H1 (cell line): ENCODE data around the gene ITPKB. TPM values are rescaled to one million over a fixed set of nuclear protein-coding genes. Genes with fewer than 3 reads are reported as not detected.

ENCODE experiments used
- CTCF ChIA-PET: fragments of 300-600 bp; sonication (Branson Sonifier 250); formaldehyde crosslinking; loops from one replicate; lab custom pipeline; 2021; ENCODE audit not compliant: partially characterized antibody; lab: Charles Lee
- POLR2A ChIA-PET: fragments of 300-600 bp; sonication (Branson Sonifier 250); formaldehyde crosslinking; loops from one replicate; lab custom pipeline; 2021; ENCODE audit warnings: inconsistent platforms; ENCODE audit not compliant: partially characterized antibody; lab: Charles Lee
- DNase-seq, 2 experiments: peaks; one replicate each; pipeline versions ENCODE4 v3.0.0 to v3.0.0-alpha.2; 2010 to 2022; ENCODE audit warnings: low spot score in 2 of 2, low read depth in 1 of 2, mixed read lengths in 1 of 2
- FAIRE-seq: peaks from 2 replicates; lab custom pipeline; 2011; peaks lifted over from hg19 to GRCh38; lab: Jason Lieb, UNC
- H2AFZ ChIP-seq: 2 replicates; pipeline ENCODE4 v1.8.1; 2012; ENCODE audit warnings: low read length, inconsistent platforms
- H2AK5ac ChIP-seq: 2 replicates; pipeline ENCODE4 v1.6.1; 2013; ENCODE audit warnings: low read depth, low read length
- H2BK120ac ChIP-seq: replicated peaks from 2 replicates; pipeline ENCODE3; 2013; ENCODE audit warnings: low read depth, low read length, inconsistent platforms
- H2BK12ac ChIP-seq: 2 replicates; pipeline ENCODE4 v1.6.1; 2013; ENCODE audit warnings: low read depth, low read length
- H2BK15ac ChIP-seq: 2 replicates; pipeline ENCODE4 v1.6.1; 2013; ENCODE audit warnings: low read length
- H2BK20ac ChIP-seq: 2 replicates; pipeline ENCODE4 v1.6.1; 2013; ENCODE audit warnings: low read length
- H2BK5ac ChIP-seq: 2 replicates; pipeline ENCODE4 v1.6.1; 2013; ENCODE audit warnings: low read depth, low read length
- H3K14ac ChIP-seq: 2 replicates; pipeline ENCODE4 v1.6.1; 2013; ENCODE audit warnings: inconsistent platforms; ENCODE audit not compliant: insufficient read length
- H3K18ac ChIP-seq: 2 replicates; pipeline ENCODE4 v1.6.1; 2013; ENCODE audit warnings: low read length; ENCODE audit errors: extremely low read depth
- H3K23ac ChIP-seq: 2 replicates; pipeline ENCODE4 v1.6.1; 2013; ENCODE audit warnings: inconsistent platforms; ENCODE audit not compliant: insufficient read length
- H3K23me2 ChIP-seq: 2 replicates; pipeline ENCODE4 v1.6.1; 2013; ENCODE audit warnings: low read depth, low read length
- H3K27ac ChIP-seq: 2 replicates; pipeline ENCODE4 v1.6.1; 2011; ENCODE audit warnings: low read depth, low read length, inconsistent platforms
- H3K27me3 ChIP-seq, 4 experiments: replicated peaks in 1 of 4; 1 replicate in 1 of 4; 2 replicates in 3 of 4; pipeline versions ENCODE4 v1.6.1 to v1.8.1; 2011 to 2013; ENCODE audit warnings: low read length in 3 of 4, mild to moderate bottlenecking in 3 of 4, inconsistent platforms in 2 of 4, mixed read lengths in 2 of 4, moderate library complexity in 1 of 4; ENCODE audit not compliant: control insufficient read depth in 3 of 4, insufficient read depth in 3 of 4; ENCODE audit errors: extremely low read depth in 1 of 4
- H3K36me3 ChIP-seq, 4 experiments: 2 replicates each; pipeline versions ENCODE4 v1.6.1 to v1.8.1; 2011 to 2013; ENCODE audit warnings: mild to moderate bottlenecking in 4 of 4, low read length in 3 of 4, moderate library complexity in 2 of 4, control low read depth in 1 of 4, inconsistent platforms in 1 of 4; ENCODE audit not compliant: insufficient read depth in 4 of 4, control insufficient read depth in 2 of 4
- H3K4ac ChIP-seq: replicated peaks from 2 replicates; pipeline ENCODE3; 2013; ENCODE audit warnings: low read length, low read depth, mixed read lengths, inconsistent platforms; ENCODE audit not compliant: insufficient read length
- H3K4me1 ChIP-seq, 4 experiments: replicated peaks in 1 of 4; 1 replicate in 1 of 4; 2 replicates in 3 of 4; pipeline versions ENCODE4 v1.6.1 to v1.8.1; 2011 to 2013; ENCODE audit warnings: low read length in 3 of 4, inconsistent platforms in 2 of 4, mixed read lengths in 1 of 4; ENCODE audit not compliant: insufficient read depth in 4 of 4, control insufficient read depth in 3 of 4
- H3K4me2 ChIP-seq, 2 experiments: 2 replicates each; pipeline versions ENCODE4 v1.6.1 to v1.8.1; 2011 to 2013; ENCODE audit warnings: low read depth in 2 of 2, low read length in 2 of 2, control low read depth in 1 of 2, inconsistent platforms in 1 of 2, mild to moderate bottlenecking in 1 of 2; ENCODE audit not compliant: insufficient read depth in 1 of 2
- H3K4me3 ChIP-seq, 4 experiments: fragments of 200-600, 300-600 bp in 1 of 4; sonication (generic), shearing (Covaris generic), sonication (Bioruptor Twin) in 1 of 4; 2 replicates each; pipeline versions ENCODE4 v1.5.1 to v1.8.1; 2011 to 2016; ENCODE audit warnings: low read length in 4 of 4, low read depth in 3 of 4, control low read depth in 2 of 4, inconsistent platforms in 2 of 4, mild to moderate bottlenecking in 2 of 4, mixed read lengths in 1 of 4, moderate library complexity in 1 of 4; ENCODE audit not compliant: insufficient read depth in 2 of 4; ENCODE audit errors: extremely low read depth in 1 of 4
- H3K56ac ChIP-seq: replicated peaks from 2 replicates; pipeline ENCODE3; 2013; ENCODE audit warnings: low read depth, mild to moderate bottlenecking, mixed read lengths, low read length, inconsistent platforms; ENCODE audit not compliant: insufficient read length
- H3K79me1 ChIP-seq: 2 replicates; pipeline ENCODE4 v1.6.1; 2013; ENCODE audit warnings: low read depth, low read length, control low read depth
- H3K79me2 ChIP-seq, 2 experiments: 2 replicates each; pipeline versions ENCODE4 v1.6.1 to v1.8.1; 2012 to 2013; ENCODE audit warnings: low read length in 2 of 2, mild to moderate bottlenecking in 2 of 2, inconsistent platforms in 1 of 2; ENCODE audit not compliant: insufficient read depth in 2 of 2, control insufficient read depth in 1 of 2
- H3K9ac ChIP-seq, 4 experiments: replicated peaks in 1 of 4; 1 replicate in 1 of 4; 2 replicates in 3 of 4; pipeline versions ENCODE4 v1.6.1 to v1.8.1; 2011 to 2013; ENCODE audit warnings: low read depth in 3 of 4, low read length in 3 of 4, control low read depth in 2 of 4, mild to moderate bottlenecking in 2 of 4, moderate library complexity in 2 of 4, inconsistent platforms in 1 of 4; ENCODE audit errors: extremely low read depth in 1 of 4
- H3K9me3 ChIP-seq, 2 experiments: 2 replicates each; pipeline versions ENCODE4 v1.6.1 to v1.8.1; 2012 to 2013; ENCODE audit warnings: mild to moderate bottlenecking in 2 of 2, moderate library complexity in 2 of 2, control low read depth in 1 of 2, inconsistent platforms in 1 of 2, low read depth in 1 of 2, low read length in 1 of 2, mixed read lengths in 1 of 2; ENCODE audit not compliant: insufficient read depth in 2 of 2
- H4K20me1 ChIP-seq, 2 experiments: replicated peaks in 1 of 2; 2 replicates each; pipeline versions ENCODE3 to v1.8.1; 2011 to 2013; ENCODE audit warnings: inconsistent platforms in 2 of 2, low read length in 2 of 2, mild to moderate bottlenecking in 1 of 2; ENCODE audit not compliant: insufficient read depth in 2 of 2, control insufficient read depth in 1 of 2
- H4K5ac ChIP-seq: 2 replicates; pipeline ENCODE4 v1.6.1; 2013; ENCODE audit warnings: low read length, low read depth, mixed read lengths, inconsistent platforms; ENCODE audit not compliant: insufficient read length
- H4K8ac ChIP-seq: 2 replicates; pipeline ENCODE4 v1.8.0; 2013; ENCODE audit warnings: mild to moderate bottlenecking, moderate library complexity, low read length, inconsistent platforms; ENCODE audit not compliant: insufficient read depth; ENCODE audit errors: extremely low read depth
- H4K91ac ChIP-seq: replicated peaks from 2 replicates; pipeline ENCODE3; 2013; ENCODE audit warnings: low read length, mixed read lengths, inconsistent platforms; ENCODE audit not compliant: insufficient read length
- CHD1 ChIP-seq: IDR thresholded peaks from 2 replicates; pipeline ENCODE4 v1.6.1; 2012; ENCODE audit warnings: low read depth, low read length, improper control_type of control experiment
- EGR1 ChIP-seq: IDR thresholded peaks from 2 replicates; pipeline ENCODE4 v1.6.1; 2011; ENCODE audit warnings: low read depth, low read length, borderline replicate concordance
- FOSL1 ChIP-seq: IDR thresholded peaks from 2 replicates; pipeline ENCODE4 v1.6.1; 2011; ENCODE audit warnings: mild to moderate bottlenecking, low read depth, low read length, moderate library complexity; ENCODE audit not compliant: insufficient read depth
- GABPA ChIP-seq: IDR thresholded peaks from 2 replicates; pipeline ENCODE4 v1.6.1; 2011; ENCODE audit warnings: mild to moderate bottlenecking, low read length, moderate library complexity, borderline replicate concordance; ENCODE audit not compliant: insufficient read depth
- GTF2F1 ChIP-seq: IDR thresholded peaks from 2 replicates; pipeline ENCODE4 v1.6.1; 2012; ENCODE audit warnings: low read depth, low read length, improper control_type of control experiment, borderline replicate concordance
- KDM4A ChIP-seq: IDR thresholded peaks from one replicate; pipeline ENCODE4 v1.7.1; 2012; ENCODE audit warnings: low read depth, mild to moderate bottlenecking, moderate library complexity, low read length, inconsistent platforms; ENCODE audit not compliant: severe bottlenecking
- PHF8 ChIP-seq: fragments of 200-600 bp; sonication (generic); conservative IDR thresholded peaks from 2 replicates; pipeline ENCODE4 v1.7.1; 2012; ENCODE audit warnings: low read depth, mild to moderate bottlenecking, inconsistent platforms, low read length, moderate library complexity
- SIX5 ChIP-seq: IDR thresholded peaks from 2 replicates; pipeline ENCODE4 v1.6.1; 2011; ENCODE audit warnings: mild to moderate bottlenecking, low read depth, low read length
- SP1 ChIP-seq: IDR thresholded peaks from 2 replicates; pipeline ENCODE4 v1.6.1; 2011; ENCODE audit warnings: low read depth, low read length
- TAF7 ChIP-seq: optimal IDR thresholded peaks from 2 replicates; pipeline ENCODE3; 2011; ENCODE audit warnings: low read depth, mild to moderate bottlenecking, inconsistent platforms, low read length, moderate library complexity, borderline replicate concordance
- polyA plus RNA-seq, 7 experiments: library from polyadenylated mRNA; depleted of rRNA in 3 of 7; stranded (reverse) in 5 of 7; unstranded in 2 of 7; fragments of >200 nt in 5 of 7; fragments of 200-250 nt in 2 of 7; gene quantifications; 1 replicate in 5 of 7; 2 replicates in 1 of 7; 4 replicates in 1 of 7; pipeline versions ENCODE4 v1.2.1 to v1.2.3, GENCODE V29; 2011 to 2013; ENCODE audit warnings: missing spikeins in 2 of 7, mixed read lengths in 2 of 7
- total RNA-seq: library from RNA; stranded (reverse); fragmentation: NEBNext Ultra II Directional; extraction: Animal tissue kit (Norgen Biotek cat#: 25700); gene quantifications from 2 replicates; pipeline ENCODE4 v1.2.1, GENCODE V29; 2021
- TF ChIP-seq, protein P1 (sequence below), 3 experiments: IDR thresholded peaks; 1 replicate in 2 of 3; 2 replicates in 1 of 3; pipeline versions ENCODE4 v1.5.1 to v1.6.1; 2011; ENCODE audit warnings: low read length in 3 of 3, mild to moderate bottlenecking in 3 of 3, inconsistent platforms in 2 of 3, low read depth in 1 of 3, moderate library complexity in 1 of 3; ENCODE audit not compliant: insufficient read depth in 1 of 3; ENCODE audit errors: control extremely low read depth in 1 of 3
- TF ChIP-seq, protein P2 (sequence below): IDR thresholded peaks from 2 replicates; pipeline ENCODE4 v1.6.1; 2012; ENCODE audit warnings: inconsistent platforms

ITPKB gene
- total and polyA plus RNA-seq, 2 of the 8 experiments (the other 6 are each of a cell fraction or from before 2014, with no cell fraction given) = 1.7 to 4.8 TPM

DNA sequence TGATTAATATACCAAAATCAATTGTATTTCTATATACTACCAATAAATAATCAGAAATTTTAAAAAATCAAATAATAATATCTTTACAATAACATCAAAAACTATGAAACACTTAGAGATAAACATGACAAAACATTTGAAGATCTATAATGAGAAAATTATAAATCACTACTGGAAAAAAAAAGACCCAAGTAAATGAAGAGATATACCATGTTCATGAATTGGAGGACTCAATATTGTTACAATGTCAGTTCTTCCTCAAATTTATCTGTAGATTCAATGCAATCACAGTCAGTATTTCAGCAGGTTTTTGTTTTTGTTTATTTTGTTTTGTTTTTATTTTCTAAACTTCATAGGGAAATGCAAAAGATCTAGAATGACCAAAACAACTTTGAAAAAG is 4.2 kb upstream of the ITPKB start:
- FAIRE-seq (no peak), DNase-seq (no peak)
- no peak overlapping the region for H4K91ac ChIP-seq
- no peak overlapping the region for H2BK12ac ChIP-seq
- H3K4me3 ChIP-seq = no peak overlapping the region
- H4K8ac ChIP-seq = no peak overlapping the region
- H3K23ac ChIP-seq = no peak overlapping the region
- H4K5ac ChIP-seq = no peak overlapping the region
- no peaks in the 10 kb centered on the region for H3K79me1 ChIP-seq
- no peaks in the 10 kb centered on the region; a peak in 1 of 4 replicates for H3K9me3 ChIP-seq
- no peaks in the 10 kb centered on the region for H4K20me1 ChIP-seq
- H2BK120ac ChIP-seq = no peak overlapping the region
- POLR2A ChIA-PET = no interaction called here
- H3K27me3 ChIP-seq = peaks cover 0 to 29% (median 20%) of the 10 kb centered on the region in 4 experiments; a peak in 6 of 7 replicates
- H2BK5ac ChIP-seq = no peak overlapping the region
- no peak overlapping the region for H3K56ac ChIP-seq
- H3K14ac ChIP-seq = no peak overlapping the region
- no peak overlapping the region for H2BK20ac ChIP-seq
- no peak overlapping the region for H3K27ac ChIP-seq
- no peak overlapping the region for H2AFZ ChIP-seq
- peaks cover 0 to 5% (median under 1%) of the 10 kb centered on the region in 4 experiments; a peak in 4 of 7 replicates for H3K4me1 ChIP-seq
- H3K79me2 ChIP-seq = no peaks in the 10 kb centered on the region
- CTCF ChIA-PET = no interaction called here
- no peak overlapping the region for H3K4me2 ChIP-seq
- no peaks in the 10 kb centered on the region for H3K36me3 ChIP-seq
- H3K23me2 ChIP-seq = peaks cover 7% of the 10 kb centered on the region
- no peak overlapping the region for H2BK15ac ChIP-seq
- no peak overlapping the region for H2AK5ac ChIP-seq
- H3K18ac ChIP-seq = no peak overlapping the region
- H3K4ac ChIP-seq = no peak overlapping the region
- H3K9ac ChIP-seq = no peak overlapping the region
- no peak for TF ChIP-seq FOSL1
- no peak for TF ChIP-seq SIX5
- TF ChIP-seq EGR1 = no peak
- TF ChIP-seq CHD1 = no peak
- no peak for TF ChIP-seq GTF2F1
- no peak for TF ChIP-seq TAF7
- no peak for TF ChIP-seq PHF8
- TF ChIP-seq SP1 = no peak
- TF ChIP-seq, protein P1, sequence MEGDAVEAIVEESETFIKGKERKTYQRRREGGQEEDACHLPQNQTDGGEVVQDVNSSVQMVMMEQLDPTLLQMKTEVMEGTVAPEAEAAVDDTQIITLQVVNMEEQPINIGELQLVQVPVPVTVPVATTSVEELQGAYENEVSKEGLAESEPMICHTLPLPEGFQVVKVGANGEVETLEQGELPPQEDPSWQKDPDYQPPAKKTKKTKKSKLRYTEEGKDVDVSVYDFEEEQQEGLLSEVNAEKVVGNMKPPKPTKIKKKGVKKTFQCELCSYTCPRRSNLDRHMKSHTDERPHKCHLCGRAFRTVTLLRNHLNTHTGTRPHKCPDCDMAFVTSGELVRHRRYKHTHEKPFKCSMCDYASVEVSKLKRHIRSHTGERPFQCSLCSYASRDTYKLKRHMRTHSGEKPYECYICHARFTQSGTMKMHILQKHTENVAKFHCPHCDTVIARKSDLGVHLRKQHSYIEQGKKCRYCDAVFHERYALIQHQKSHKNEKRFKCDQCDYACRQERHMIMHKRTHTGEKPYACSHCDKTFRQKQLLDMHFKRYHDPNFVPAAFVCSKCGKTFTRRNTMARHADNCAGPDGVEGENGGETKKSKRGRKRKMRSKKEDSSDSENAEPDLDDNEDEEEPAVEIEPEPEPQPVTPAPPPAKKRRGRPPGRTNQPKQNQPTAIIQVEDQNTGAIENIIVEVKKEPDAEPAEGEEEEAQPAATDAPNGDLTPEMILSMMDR (IDR thresholded peaks at IDR 0.05; ENCODE audit: control extremely low read depth in 1 of 3, insufficient read depth in 1 of 3, low read depth in 1 of 3, low read length in 3 of 3) = no peak
- TF ChIP-seq, protein P2, sequence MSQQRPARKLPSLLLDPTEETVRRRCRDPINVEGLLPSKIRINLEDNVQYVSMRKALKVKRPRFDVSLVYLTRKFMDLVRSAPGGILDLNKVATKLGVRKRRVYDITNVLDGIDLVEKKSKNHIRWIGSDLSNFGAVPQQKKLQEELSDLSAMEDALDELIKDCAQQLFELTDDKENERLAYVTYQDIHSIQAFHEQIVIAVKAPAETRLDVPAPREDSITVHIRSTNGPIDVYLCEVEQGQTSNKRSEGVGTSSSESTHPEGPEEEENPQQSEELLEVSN = no peak
- no peak for TF ChIP-seq KDM4A
- TF ChIP-seq GABPA = no peak
